GM23338 (cell line): Measurements from ENCODE around the gene CISH. TPM values are rescaled to one million over a fixed set of nuclear protein-coding genes. Genes with fewer than 3 reads are reported as not detected.

Experiments
- ATAC-seq: fragments of 200-7000 bp; cut with Tn5 transposase; 3 replicates; pipeline ENCODE4 v1.9.1; 2020
- DNase-seq: peaks from one replicate; pipeline ENCODE4 v3.0.0-alpha.2; 2015; ENCODE audit warnings: low spot score
- H2AFZ ChIP-seq: fragments of 200-600 bp; sonication (generic); 2 replicates; pipeline ENCODE4 v1.8.0; 2016; ENCODE audit warnings: antibody characterized with exemption, mild to moderate bottlenecking, moderate library complexity
- H3F3A ChIP-seq: fragments of 200-600 bp; sonication (generic); replicated peaks from 2 replicates; pipeline ENCODE4 v1.8.0; 2017; ENCODE audit warnings: antibody characterized with exemption, mixed run types, low read depth
- H3K27ac ChIP-seq: fragments of 200-600 bp; sonication (generic); 2 replicates; pipeline ENCODE4 v1.6.1; 2016; ENCODE audit warnings: low read depth
- H3K27me3 ChIP-seq: fragments of 200-600 bp; sonication (generic); 2 replicates; pipeline ENCODE4 v1.8.0; 2016; ENCODE audit warnings: mild to moderate bottlenecking, mixed run types, moderate library complexity; ENCODE audit not compliant: insufficient read depth
- H3K36me3 ChIP-seq: fragments of 200-600 bp; sonication (generic); 2 replicates; pipeline ENCODE4 v1.8.0; 2016; ENCODE audit warnings: mild to moderate bottlenecking; ENCODE audit not compliant: insufficient read depth
- H3K4me1 ChIP-seq: fragments of 200-600 bp; sonication (generic); 2 replicates; pipeline ENCODE4 v1.8.0; 2016; ENCODE audit warnings: mild to moderate bottlenecking, moderate library complexity; ENCODE audit not compliant: insufficient read depth
- H3K4me2 ChIP-seq: fragments of 200-600 bp; sonication (generic); 2 replicates; pipeline ENCODE4 v1.7.1; 2017; ENCODE audit warnings: mixed run types
- H3K4me3 ChIP-seq: fragments of 200-600 bp; sonication (generic); 2 replicates; pipeline ENCODE4 v1.6.1; 2016; ENCODE audit warnings: mixed run types
- H3K79me2 ChIP-seq: fragments of 200-600 bp; sonication (generic); replicated peaks from 2 replicates; pipeline ENCODE4 v1.8.0; 2017; ENCODE audit warnings: mild to moderate bottlenecking; ENCODE audit not compliant: insufficient read depth
- H3K9me2 ChIP-seq: fragments of 200-600 bp; sonication (generic); 2 replicates; pipeline ENCODE4 v1.8.0; 2017; ENCODE audit not compliant: insufficient read depth
- H4K20me1 ChIP-seq: fragments of 200-600 bp; sonication (generic); replicated peaks from 2 replicates; pipeline ENCODE4 v1.8.0; 2017; ENCODE audit warnings: mild to moderate bottlenecking; ENCODE audit not compliant: insufficient read depth
- H3K27ac Mint-ChIP-seq: 2 replicates; pipeline ENCODE4 v1.8.0; 2020; ENCODE audit warnings: inconsistent platforms, mild to moderate bottlenecking, moderate library complexity, mixed read lengths
- H3K27me3 Mint-ChIP-seq: 3 replicates; pipeline ENCODE4 v1.8.0; 2022; ENCODE audit warnings: low read depth, mild to moderate bottlenecking, moderate library complexity, mixed read lengths, inconsistent platforms; ENCODE audit not compliant: insufficient read depth, poor library complexity
- H3K36me3 Mint-ChIP-seq: 3 replicates; pipeline ENCODE4 v1.8.0; 2021; ENCODE audit warnings: low read depth, mild to moderate bottlenecking, inconsistent platforms, moderate library complexity, mixed read lengths
- H3K4me1 Mint-ChIP-seq: 3 replicates; pipeline ENCODE4 v1.8.0; 2020; ENCODE audit warnings: mild to moderate bottlenecking, inconsistent platforms, mixed read lengths
- H3K4me3 Mint-ChIP-seq: 3 replicates; pipeline ENCODE4 v1.8.0; 2021; ENCODE audit warnings: moderate library complexity, mild to moderate bottlenecking, inconsistent platforms, mixed read lengths
- H3K9me3 Mint-ChIP-seq: 3 replicates; pipeline ENCODE4 v1.8.0; 2020; ENCODE audit warnings: moderate library complexity, mild to moderate bottlenecking, inconsistent platforms, mixed read lengths
- CTCF ChIP-seq, 2 experiments: fragments of 200-600 bp in 1 of 2; sonication (generic) in 1 of 2; conservative IDR thresholded peaks; 2 replicates each; pipeline versions ENCODE4 v1.5.1 to v1.6.1; 2016 to 2017; ENCODE audit warnings: antibody characterized with exemption in 2 of 2, low read depth in 2 of 2, mild to moderate bottlenecking in 2 of 2, moderate library complexity in 1 of 2
- ETS1 ChIP-seq: IDR thresholded peaks from 2 replicates; pipeline ENCODE4 v1.6.1; 2016; ENCODE audit warnings: antibody characterized with exemption
- EZH2phosphoT487 ChIP-seq: fragments of 200-600 bp; sonication (generic); IDR thresholded peaks from one replicate; pipeline ENCODE4 v1.8.1; 2018; ENCODE audit warnings: antibody characterized with exemption; ENCODE audit not compliant: unreplicated experiment
- JUNB ChIP-seq: IDR thresholded peaks from one replicate; pipeline ENCODE4 v1.6.1; 2016; ENCODE audit warnings: antibody characterized with exemption; ENCODE audit not compliant: unreplicated experiment
- NANOG ChIP-seq: IDR thresholded peaks from 2 replicates; pipeline ENCODE4 v1.6.1; 2016; ENCODE audit warnings: antibody characterized with exemption, borderline replicate concordance
- STAT1 ChIP-seq: IDR thresholded peaks from one replicate; pipeline ENCODE4 v1.6.1; 2016; ENCODE audit warnings: antibody characterized with exemption; ENCODE audit not compliant: unreplicated experiment
- ZNF114 ChIP-seq: fragments of 250-450 bp; sonication (Bioruptor Pico); IDR thresholded peaks from 2 replicates; pipeline ENCODE4 v1.5.0; 2020; ENCODE audit warnings: mild to moderate bottlenecking, moderate library complexity
- polyA plus RNA-seq: library from polyadenylated mRNA; unstranded; fragments of >200 nt; fragmentation: Nextera tagmentation; extraction: Ambion mirVana; gene quantifications from 2 replicates; pipeline ENCODE4 v1.2.1, GENCODE V29; 2016
- total RNA-seq: library from RNA; depleted of rRNA; stranded (reverse); fragments of >200 nt; shearing (Covaris generic); gene quantifications from 2 replicates; pipeline ENCODE4 v1.2.3, GENCODE V29; 2014
- TF ChIP-seq, protein P1 (sequence below): fragments of 250-450 bp; sonication (Bioruptor Pico); IDR thresholded peaks from 2 replicates; pipeline ENCODE4 v1.5.0; 2020; ENCODE audit warnings: mild to moderate bottlenecking, moderate library complexity

Gene CISH
- total and polyA plus RNA-seq, 2 experiments from 2014 or later, result 2.1 to 3.6 TPM

GRCh38 chr3:50658831-50659230 lies 47.3 kb upstream of the CISH start (continued):
- no peak for TF ChIP-seq CTCF (conservative IDR thresholded peaks at IDR 0.05; ENCODE audit: low read depth in 2 of 2)
- no peak for TF ChIP-seq NANOG
- no peak for TF ChIP-seq JUNB
- no peak for TF ChIP-seq EZH2phosphoT487
- TF ChIP-seq ETS1, result no peak
- no peak for TF ChIP-seq STAT1

- no peaks in the 10 kb centered on the region for H3F3A ChIP-seq
- peaks cover 4% of the 10 kb centered on the region for H3K27me3 Mint-ChIP-seq
- H3K4me1 ChIP-seq, result no peaks in the 10 kb centered on the region
- H3K4me2 ChIP-seq, result no peak overlapping the region
- no peak overlapping the region for H2AFZ ChIP-seq
- no peak overlapping the region for H3K27ac Mint-ChIP-seq
- H3K79me2 ChIP-seq, result no peaks in the 10 kb centered on the region
- no peak for TF ChIP-seq STAT1
- TF ChIP-seq, protein P1, sequence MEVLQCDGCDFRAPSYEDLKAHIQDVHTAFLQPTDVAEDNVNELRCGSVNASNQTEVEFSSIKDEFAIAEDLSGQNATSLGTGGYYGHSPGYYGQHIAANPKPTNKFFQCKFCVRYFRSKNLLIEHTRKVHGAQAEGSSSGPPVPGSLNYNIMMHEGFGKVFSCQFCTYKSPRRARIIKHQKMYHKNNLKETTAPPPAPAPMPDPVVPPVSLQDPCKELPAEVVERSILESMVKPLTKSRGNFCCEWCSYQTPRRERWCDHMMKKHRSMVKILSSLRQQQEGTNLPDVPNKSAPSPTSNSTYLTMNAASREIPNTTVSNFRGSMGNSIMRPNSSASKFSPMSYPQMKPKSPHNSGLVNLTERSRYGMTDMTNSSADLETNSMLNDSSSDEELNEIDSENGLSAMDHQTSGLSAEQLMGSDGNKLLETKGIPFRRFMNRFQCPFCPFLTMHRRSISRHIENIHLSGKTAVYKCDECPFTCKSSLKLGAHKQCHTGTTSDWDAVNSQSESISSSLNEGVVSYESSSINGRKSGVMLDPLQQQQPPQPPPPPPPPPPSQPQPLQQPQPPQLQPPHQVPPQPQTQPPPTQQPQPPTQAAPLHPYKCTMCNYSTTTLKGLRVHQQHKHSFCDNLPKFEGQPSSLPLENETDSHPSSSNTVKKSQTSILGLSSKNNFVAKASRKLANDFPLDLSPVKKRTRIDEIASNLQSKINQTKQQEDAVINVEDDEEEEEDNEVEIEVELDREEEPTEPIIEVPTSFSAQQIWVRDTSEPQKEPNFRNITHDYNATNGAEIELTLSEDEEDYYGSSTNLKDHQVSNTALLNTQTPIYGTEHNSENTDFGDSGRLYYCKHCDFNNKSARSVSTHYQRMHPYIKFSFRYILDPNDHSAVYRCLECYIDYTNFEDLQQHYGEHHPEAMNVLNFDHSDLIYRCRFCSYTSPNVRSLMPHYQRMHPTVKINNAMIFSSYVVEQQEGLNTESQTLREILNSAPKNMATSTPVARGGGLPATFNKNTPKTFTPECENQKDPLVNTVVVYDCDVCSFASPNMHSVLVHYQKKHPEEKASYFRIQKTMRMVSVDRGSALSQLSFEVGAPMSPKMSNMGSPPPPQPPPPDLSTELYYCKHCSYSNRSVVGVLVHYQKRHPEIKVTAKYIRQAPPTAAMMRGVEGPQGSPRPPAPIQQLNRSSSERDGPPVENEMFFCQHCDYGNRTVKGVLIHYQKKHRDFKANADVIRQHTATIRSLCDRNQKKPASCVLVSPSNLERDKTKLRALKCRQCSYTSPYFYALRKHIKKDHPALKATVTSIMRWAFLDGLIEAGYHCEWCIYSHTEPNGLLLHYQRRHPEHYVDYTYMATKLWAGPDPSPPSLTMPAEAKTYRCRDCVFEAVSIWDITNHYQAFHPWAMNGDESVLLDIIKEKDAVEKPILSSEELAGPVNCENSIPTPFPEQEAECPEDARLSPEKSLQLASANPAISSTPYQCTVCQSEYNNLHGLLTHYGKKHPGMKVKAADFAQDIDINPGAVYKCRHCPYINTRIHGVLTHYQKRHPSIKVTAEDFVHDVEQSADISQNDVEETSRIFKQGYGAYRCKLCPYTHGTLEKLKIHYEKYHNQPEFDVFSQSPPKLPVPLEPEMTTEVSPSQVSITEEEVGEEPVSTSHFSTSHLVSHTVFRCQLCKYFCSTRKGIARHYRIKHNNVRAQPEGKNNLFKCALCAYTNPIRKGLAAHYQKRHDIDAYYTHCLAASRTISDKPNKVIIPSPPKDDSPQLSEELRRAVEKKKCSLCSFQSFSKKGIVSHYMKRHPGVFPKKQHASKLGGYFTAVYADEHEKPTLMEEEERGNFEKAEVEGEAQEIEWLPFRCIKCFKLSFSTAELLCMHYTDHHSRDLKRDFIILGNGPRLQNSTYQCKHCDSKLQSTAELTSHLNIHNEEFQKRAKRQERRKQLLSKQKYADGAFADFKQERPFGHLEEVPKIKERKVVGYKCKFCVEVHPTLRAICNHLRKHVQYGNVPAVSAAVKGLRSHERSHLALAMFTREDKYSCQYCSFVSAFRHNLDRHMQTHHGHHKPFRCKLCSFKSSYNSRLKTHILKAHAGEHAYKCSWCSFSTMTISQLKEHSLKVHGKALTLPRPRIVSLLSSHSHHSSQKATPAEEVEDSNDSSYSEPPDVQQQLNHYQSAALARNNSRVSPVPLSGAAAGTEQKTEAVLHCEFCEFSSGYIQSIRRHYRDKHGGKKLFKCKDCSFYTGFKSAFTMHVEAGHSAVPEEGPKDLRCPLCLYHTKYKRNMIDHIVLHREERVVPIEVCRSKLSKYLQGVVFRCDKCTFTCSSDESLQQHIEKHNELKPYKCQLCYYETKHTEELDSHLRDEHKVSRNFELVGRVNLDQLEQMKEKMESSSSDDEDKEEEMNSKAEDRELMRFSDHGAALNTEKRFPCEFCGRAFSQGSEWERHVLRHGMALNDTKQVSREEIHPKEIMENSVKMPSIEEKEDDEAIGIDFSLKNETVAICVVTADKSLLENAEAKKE (CRISPR knock-in tag), result no peak
- no peak for TF ChIP-seq ZNF114 (CRISPR knock-in tag)
- no peaks in the 10 kb centered on the region for H4K20me1 ChIP-seq
- ATAC-seq (no peak), DNase-seq (no peak)
- no peaks in the 10 kb centered on the region for H3K27me3 ChIP-seq
- no peaks in the 10 kb centered on the region for H3K4me1 Mint-ChIP-seq
- no peaks in the 10 kb centered on the region for H3K36me3 ChIP-seq
- no peak overlapping the region for H3K4me3 Mint-ChIP-seq
- no peaks in the 10 kb centered on the region for H3K36me3 Mint-ChIP-seq
- no peak overlapping the region for H3K27ac ChIP-seq
- no peaks in the 10 kb centered on the region; the same call in 1 of the 2 replicates for H3K9me2 ChIP-seq
- H3K4me3 ChIP-seq, result no peak overlapping the region
- no peaks in the 10 kb centered on the region for H3K9me3 Mint-ChIP-seq
Measured at GRCh38 chr3:50658416-50658815, 46.8 kb upstream of the CISH start.
